Measurements from ENCODE around the gene XDH.

DNA sequence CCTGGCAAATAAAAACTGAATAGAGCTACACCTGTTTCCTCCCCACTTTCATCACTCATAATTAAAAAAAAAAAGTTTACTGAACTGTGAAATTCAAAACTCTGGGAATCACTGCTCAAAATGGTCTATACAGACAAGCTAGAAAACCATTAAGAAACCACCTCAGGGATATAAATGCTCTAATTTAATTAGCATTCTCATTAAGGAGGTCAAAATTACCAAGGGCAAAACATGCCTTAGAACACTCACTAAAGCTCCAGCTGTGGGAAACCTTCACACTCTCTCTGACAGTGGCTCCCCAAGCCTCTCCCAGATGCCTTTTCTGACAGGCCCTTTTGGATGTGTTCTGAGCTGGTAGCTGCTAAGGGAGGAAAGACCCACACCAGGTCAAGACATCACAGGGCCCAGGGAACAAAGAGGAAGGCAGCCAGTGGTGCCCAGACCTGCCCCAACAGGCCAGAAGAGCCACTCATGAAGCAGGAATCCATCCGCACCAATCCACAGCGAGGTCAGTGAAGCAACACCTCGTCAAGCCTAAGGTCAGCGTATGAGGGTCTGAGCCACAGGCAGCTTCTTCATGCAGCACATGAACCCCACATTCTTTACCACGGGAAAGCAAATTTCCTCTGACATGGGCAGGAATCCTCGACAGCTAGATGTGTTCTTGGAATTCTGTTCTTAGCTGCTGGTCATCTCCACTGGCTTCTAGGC, 35.6 kb downstream of the XDH start:
- TF ChIP-seq, protein P1, sequence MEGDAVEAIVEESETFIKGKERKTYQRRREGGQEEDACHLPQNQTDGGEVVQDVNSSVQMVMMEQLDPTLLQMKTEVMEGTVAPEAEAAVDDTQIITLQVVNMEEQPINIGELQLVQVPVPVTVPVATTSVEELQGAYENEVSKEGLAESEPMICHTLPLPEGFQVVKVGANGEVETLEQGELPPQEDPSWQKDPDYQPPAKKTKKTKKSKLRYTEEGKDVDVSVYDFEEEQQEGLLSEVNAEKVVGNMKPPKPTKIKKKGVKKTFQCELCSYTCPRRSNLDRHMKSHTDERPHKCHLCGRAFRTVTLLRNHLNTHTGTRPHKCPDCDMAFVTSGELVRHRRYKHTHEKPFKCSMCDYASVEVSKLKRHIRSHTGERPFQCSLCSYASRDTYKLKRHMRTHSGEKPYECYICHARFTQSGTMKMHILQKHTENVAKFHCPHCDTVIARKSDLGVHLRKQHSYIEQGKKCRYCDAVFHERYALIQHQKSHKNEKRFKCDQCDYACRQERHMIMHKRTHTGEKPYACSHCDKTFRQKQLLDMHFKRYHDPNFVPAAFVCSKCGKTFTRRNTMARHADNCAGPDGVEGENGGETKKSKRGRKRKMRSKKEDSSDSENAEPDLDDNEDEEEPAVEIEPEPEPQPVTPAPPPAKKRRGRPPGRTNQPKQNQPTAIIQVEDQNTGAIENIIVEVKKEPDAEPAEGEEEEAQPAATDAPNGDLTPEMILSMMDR (IDR thresholded peaks at IDR 0.05) = no peak
- TF ChIP-seq POLR2A (IDR thresholded peaks at IDR 0.05) = no peak
